ENCODE measurements around the gene DNAH17.

The DNAH17 gene

GRCh38 chr17:78572239-78573205, 4.7 kb downstream of the DNAH17 start:
- no peak for DNase-seq

GRCh38 chr17:78571329-78571728, 5.9 kb downstream of the DNAH17 start:
- no peak for DNase-seq

GRCh38 chr17:78568494-78569115, 8.6 kb downstream of the DNAH17 start:
- DNase-seq = no peak

DNA sequence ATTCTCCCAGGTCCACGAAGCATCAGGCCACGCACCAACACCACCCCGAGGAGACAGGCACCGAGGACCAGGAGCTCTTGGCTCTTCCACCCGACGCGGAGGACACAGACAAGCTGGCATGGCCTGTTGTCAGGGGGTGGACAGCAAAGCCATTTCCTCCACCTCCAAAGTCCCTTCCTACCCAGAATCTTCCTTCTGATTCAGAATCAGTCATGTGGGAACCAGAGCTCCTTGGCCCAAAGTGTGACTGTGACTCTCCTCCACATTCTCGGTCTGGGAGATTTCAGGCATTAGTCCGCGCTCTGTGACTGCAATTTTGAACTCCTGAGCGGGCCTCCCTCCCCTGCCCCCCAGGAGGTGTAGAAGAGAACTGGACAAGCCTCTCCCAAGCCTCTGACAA, 9.2 kb downstream of the DNAH17 start:
- no peak for DNase-seq

- no peak for DNase-seq
Measured at GRCh38 chr17:78566947-78567346, 10.2 kb downstream of the DNAH17 start.

GRCh38 chr17:78563189-78564145, 13.7 kb downstream of the DNAH17 start:
- DNase-seq = no peak

DNA sequence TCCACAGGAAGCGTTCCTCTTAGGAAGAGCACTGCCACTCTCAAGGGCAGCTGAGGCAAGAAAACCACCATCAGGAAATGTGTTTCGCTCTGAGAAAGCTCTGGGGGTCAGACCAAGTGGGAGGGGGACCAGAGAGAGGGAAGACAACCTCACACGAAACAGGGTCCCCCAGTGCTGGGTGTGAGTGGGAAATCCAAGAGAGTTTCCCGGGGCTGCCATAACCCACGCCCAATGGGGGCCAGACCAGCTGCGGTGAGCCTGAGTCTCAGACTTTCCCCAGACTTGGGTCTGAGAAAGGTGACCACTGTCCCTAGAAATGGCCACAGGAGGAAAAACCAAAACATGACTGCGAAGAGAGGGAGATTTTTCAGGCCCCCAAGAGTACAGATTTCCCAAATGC, 14.5 kb downstream of the DNAH17 start:
- no peak for DNase-seq

- DNase-seq = no peak
Measured at GRCh38 chr17:78561166-78561565, 16.0 kb downstream of the DNAH17 start.

GRCh38 chr17:78560731-78561130, 16.5 kb downstream of the DNAH17 start:
- no peak for DNase-seq

DNA sequence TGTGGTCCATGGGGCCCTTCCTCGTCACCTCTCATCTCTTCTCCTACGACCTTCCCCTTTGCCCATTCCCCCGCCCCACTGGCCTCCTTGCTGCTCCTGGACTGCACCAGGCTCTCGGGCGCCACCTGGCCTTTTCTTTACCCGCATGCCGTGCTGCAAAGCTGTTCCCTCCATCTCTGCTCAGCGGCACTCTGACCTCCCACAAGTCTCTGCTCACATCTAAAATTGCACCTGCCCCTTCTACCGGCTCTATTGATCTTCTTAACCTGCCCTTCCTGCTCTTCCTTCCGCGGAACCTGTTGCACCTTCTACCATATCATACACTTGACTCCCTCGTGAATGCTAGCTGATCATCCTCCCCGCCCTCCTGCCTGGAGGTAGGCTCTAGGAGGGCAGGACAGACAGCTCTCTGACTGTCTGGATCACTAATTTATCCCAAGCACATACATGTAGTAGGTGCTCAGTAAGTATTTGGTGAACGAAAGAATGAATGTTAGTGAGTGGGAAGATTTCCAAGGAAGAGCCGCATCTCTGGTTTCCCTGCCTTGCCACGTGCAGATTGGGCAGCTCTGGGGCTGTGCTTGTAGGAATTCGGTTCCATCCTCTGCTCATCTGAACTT, 17.3 kb downstream of the DNAH17 start:
- DNase-seq = no peak

- DNase-seq = no peak
Measured at GRCh38 chr17:78558989-78559388, 18.2 kb downstream of the DNAH17 start.

DNA sequence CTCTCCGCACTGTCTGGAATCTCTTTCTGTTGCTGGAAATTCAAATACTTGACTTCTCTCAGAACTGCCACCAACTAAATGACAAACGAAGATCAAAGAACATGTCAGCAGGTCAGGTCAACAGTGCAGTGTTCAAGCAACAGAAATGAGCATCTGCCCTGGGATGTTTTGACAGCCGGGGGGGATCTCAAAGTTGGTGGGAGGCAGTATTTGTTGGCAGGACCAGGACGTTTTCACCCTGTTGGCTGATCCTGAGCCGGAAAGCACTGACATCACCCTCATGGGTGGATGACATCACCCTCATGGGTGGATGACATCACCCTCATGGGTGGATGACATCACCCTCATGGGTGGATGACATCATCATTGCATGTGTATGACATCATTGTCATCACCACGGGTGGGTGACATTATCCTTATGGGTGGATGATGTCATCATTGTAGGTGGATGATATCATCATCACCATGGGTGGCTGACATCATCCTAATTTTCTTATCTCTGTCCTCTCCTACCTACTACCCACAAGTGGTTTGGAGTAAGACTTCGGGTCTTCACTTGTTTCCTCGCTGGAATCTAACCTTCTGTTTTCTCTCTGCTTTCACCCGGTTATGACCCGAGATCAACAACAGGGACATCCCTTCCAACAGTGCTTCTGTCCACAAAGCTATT, 18.9 kb downstream of the DNAH17 start:
- DNase-seq = no peak

DNA sequence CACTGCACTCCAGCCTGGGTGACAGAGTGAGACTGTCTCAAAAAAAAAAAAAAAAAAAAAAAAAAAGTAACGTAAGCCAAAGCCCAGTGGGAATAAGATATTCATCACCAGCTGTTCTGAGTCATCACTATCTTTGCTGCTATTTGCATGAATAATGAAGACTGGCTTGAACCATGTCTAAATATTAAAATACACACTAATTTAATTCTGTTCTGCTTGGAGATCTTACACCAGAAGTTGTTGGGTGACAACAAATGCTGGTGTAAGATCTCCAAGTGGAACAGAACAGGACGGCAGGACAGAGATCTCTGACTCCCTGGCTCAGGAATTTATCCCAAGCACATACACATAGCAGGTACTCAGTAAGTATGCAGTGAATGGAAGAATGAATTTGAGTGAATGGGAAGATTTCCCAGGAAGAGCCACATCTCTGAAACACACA, 19.6 kb downstream of the DNAH17 start:
- DNase-seq = peak; percentile 70

DNA sequence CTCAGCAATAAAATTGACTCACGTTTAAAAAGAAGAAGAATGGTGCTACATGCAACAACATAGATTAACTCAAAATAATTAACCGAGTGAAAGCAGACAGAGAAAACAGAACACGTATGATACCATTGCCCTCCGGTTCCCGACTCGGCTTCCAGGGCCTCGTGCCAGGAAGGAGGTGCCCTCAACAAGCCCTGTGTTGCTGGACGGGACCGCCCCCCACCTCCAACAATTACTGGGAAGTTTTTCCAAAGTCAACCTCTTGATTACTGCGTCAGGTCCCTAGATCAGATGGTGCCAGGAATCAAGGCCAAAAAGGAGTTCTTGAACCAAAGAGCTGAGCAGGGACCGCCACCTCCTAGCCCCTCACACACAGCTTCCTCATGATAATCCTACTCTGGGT, 20.4 kb downstream of the DNAH17 start:
- no peak for DNase-seq

DNA sequence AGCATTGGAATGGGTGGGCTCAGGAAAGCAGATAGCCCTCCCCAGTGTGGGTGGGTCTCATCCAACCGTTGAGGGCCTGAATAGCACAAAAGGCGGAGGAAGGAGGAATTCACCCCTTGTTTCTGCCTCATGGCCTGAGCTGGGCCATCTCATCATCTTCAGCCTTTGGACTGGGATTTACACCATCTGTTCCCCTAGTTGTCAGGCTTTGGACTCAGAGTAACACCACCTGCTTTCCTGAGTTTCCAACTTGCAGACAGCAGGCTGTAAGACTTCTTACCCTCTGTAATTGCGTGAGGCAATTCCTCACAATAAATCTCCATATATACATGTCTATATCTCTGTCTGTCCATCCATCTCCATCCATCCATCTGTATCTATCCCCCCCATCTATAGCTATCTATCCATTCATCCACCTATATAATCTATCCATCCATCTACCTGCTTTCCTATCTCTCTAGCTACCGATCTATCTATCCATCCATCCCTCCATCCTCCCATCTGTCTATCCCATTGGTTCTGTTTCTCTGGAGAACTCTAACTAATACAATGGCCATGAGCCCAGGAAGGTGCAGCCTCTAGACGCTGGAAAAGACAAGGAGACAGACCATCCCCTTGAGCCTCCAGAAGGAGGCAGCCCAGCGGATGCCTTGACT, 21.3 kb downstream of the DNAH17 start:
- no peak for DNase-seq

- DNase-seq = no peak
Measured at GRCh38 chr17:78550464-78550863, 26.7 kb downstream of the DNAH17 start.

DNA sequence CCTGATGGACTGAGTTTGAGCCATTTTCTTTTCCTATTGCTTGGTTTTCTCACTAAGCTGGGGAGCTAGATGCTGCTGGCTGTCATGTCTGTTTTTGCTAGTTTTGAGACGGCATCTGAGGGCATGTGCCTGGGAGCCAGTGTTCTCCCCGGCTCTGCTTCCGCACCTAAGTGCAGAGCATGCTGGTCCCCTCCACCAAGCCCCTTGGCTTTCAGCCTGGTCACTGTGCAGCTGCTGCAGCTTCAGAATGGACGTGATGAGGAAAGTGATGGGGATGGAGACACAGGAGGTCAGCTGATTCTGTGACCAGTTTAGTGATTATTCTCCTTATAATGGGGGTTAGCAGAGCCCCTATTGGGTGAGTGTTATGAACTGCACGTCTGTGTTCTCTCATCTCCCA, 28.5 kb downstream of the DNAH17 start:
- no peak for DNase-seq

DNA sequence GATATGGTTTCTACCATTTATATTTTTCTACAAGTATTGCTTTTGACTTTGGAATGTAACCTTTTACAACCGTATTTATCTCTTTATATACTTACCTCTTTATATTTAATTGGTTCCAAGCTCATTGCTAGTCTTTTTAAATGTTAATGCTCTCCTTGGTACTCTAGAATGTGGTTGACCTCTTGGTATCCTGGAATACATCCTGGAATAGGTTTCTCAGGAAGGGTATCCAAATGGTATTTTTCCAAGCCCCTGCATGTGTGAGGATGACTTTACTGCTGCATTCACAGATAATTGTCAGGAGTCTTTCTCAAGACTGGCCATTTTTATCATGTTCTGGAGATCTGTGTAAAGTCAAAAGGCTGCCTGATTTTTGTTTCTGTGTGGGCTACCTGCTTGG, 30.2 kb downstream of the DNAH17 start:
- no peak for DNase-seq

- DNase-seq = no peak
Measured at GRCh38 chr17:78546476-78546875, 30.7 kb downstream of the DNAH17 start.

DNA sequence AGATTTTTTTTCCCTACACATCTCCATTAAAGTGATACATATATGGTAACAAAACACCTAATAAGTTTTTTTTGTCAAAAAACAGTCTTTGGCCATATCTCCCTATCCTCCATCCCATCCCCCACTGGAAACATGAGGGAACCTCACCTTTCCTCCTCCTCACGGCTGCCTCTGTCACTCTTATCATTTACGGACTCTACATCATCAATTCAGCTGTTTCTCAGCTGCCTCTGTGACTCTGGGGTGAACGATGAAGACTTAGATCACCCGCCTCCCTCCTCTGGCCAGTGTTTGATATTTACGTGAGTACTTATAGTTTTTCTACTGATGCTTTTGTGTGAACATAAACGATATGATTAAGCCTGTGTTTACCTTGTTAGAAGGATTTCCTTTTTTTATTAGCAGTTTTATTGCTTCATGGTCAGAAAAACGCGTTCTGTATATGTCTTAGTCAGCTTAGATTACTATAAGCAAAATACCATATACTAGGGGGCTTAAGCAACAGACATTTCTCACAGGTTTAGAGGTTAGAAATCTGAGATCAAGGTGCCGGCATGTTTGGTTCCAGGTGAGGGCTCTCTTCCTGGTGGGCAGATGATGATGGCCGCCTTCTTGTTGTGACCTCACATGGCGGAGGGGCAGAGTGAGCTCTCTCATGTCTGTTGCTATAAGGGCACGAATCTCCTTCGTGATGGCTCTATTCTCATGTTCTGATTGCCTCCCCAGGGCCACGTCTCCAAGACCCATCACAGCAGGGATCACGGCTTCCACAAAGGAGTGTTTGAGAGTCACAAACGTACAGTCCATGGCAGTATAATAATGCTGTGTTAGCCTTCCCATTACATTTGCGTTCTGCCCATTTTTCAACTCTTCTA, 32.1 kb downstream of the DNAH17 start:
- no peak for DNase-seq

Measured in kidney glomerular epithelial cell (primary cell).